ENCODE measurements around the gene MYO7B.

MYO7B gene

DNA sequence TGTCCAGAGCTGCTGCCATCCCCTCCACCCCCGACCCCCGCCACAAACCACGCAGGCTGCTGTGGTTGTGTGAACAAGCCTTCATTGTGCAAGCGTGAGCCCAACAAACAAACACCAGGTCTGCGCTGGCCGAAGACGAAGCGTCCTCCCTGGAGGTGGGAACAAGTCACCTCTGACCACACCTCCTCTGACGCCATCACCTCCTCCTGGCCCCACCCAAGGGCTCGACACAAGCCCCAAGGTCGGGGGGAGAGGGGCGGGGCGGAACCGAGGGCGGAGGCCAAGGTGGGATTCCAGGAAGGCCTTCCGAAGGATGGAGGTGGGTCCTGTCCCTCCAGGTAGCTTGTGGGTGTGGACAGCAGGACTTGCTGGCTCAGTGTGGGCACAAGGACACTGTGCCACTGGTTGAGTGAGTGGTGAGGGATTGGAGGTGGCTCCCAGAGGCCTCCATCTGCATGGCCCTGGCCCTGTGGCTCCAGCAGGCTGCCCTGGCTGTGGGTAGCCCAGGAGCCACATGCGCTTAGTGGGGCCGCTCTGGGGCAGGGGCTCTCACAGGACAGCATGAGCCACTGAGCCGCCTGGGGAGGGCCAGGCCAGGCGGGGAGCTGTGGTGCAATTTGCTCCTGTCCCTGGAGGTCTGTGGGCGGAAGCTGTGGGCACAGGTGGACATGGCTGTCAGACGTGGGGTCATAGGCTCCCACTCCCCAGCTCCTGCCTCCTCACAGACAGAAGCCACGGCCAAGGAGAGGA is 103.1 kb downstream of the MYO7B start:
- 83% methylated on average over 19 of the region's 23 CpGs for WGBS (ENCODE audit: insufficient coverage)
- no peak for DNase-seq
- H3K4me1 ChIP-seq (ENCODE audit: control extremely low read depth in 1 of 4, control insufficient read depth in 4 of 4, insufficient read depth in 4 of 4, low read length in 3 of 4) = peaks cover 0 to 62% (median 40%) of the 10 kb centered on the region in 4 experiments
- H3K27me3 ChIP-seq (replicated peaks in 2 of 5; ENCODE audit: control insufficient read depth in 4 of 5, insufficient read depth in 5 of 5, low read length in 4 of 5) = no peaks in the 10 kb centered on the region
- no peak overlapping the region for H3K4me3 ChIP-seq (ENCODE audit: control insufficient read depth in 1 of 7, extremely low read depth in 1 of 7, insufficient read depth in 4 of 7, low read depth in 2 of 7, low read length in 6 of 7)
- ChIA-PET POLR2A (interaction anchor here (0.7 kb wide), 1 partner anchor 13 kb away, joined by 3 read pairs; no protein-coding TSS in a partner anchor), CTCF (interaction anchor here (0.7 to 3.4 kb wide), 4 partner anchors 11 to 57 kb away, joined by 3 to 12 read pairs (median 4); no protein-coding TSS in a partner anchor)
- H3K27ac ChIP-seq (ENCODE audit: insufficient read depth in 1 of 2, low read depth in 1 of 2, low read length in 2 of 2, poor library complexity in 1 of 2, severe bottlenecking in 2 of 2) = no peak overlapping the region
- H3K36me3 ChIP-seq (ENCODE audit: control insufficient read depth in 4 of 4, insufficient read depth in 4 of 4, low read length in 3 of 4) = no peaks in the 10 kb centered on the region
- no peaks in the 10 kb centered on the region for H3K9me3 ChIP-seq (ENCODE audit: control extremely low read depth in 1 of 5, control insufficient read depth in 4 of 5, insufficient read depth in 2 of 5, low read depth in 1 of 5, low read length in 4 of 5)

GRCh38 chr2:127639111-127639474 is 103.6 kb downstream of the MYO7B start:
- no peak overlapping the region for H3K4me3 ChIP-seq (ENCODE audit: control insufficient read depth in 1 of 7, extremely low read depth in 1 of 7, insufficient read depth in 4 of 7, low read depth in 2 of 7, low read length in 6 of 7)
- DNase-seq = no peak
- 97% methylated on average over 9 of the region's 13 CpGs for WGBS (ENCODE audit: insufficient coverage)
- no peaks in the 10 kb centered on the region for H3K36me3 ChIP-seq (ENCODE audit: control insufficient read depth in 4 of 4, insufficient read depth in 4 of 4, low read length in 3 of 4)
- H3K27me3 ChIP-seq (replicated peaks in 2 of 5; ENCODE audit: control insufficient read depth in 4 of 5, insufficient read depth in 5 of 5, low read length in 4 of 5) = no peaks in the 10 kb centered on the region
- peaks cover 0 to 58% (median 38%) of the 10 kb centered on the region in 4 experiments for H3K4me1 ChIP-seq (ENCODE audit: control extremely low read depth in 1 of 4, control insufficient read depth in 4 of 4, insufficient read depth in 4 of 4, low read length in 3 of 4)
- ChIA-PET POLR2A (interaction anchor here (0.7 kb wide), 1 partner anchor 14 kb away, joined by 3 read pairs; no protein-coding TSS in a partner anchor), CTCF (interaction anchor here (0.7 to 3.4 kb wide), 4 partner anchors 11 to 57 kb away, joined by 3 to 12 read pairs (median 4); no protein-coding TSS in a partner anchor)
- no peaks in the 10 kb centered on the region for H3K9me3 ChIP-seq (ENCODE audit: control extremely low read depth in 1 of 5, control insufficient read depth in 4 of 5, insufficient read depth in 2 of 5, low read depth in 1 of 5, low read length in 4 of 5)
- no peak overlapping the region for H3K27ac ChIP-seq (ENCODE audit: insufficient read depth in 1 of 2, low read depth in 1 of 2, low read length in 2 of 2, poor library complexity in 1 of 2, severe bottlenecking in 2 of 2)

- Histone ChIP-seq H3K27me3 (replicated peaks in 2 of 5; ENCODE audit: control insufficient read depth in 4 of 5, insufficient read depth in 5 of 5, low read length in 4 of 5) (no peaks in the 10 kb centered on the region), H3K27ac (ENCODE audit: insufficient read depth in 1 of 2, low read depth in 1 of 2, low read length in 2 of 2, poor library complexity in 1 of 2, severe bottlenecking in 2 of 2) (no peak overlapping the region), H3K36me3 (ENCODE audit: control insufficient read depth in 4 of 4, insufficient read depth in 4 of 4, low read length in 3 of 4) (no peaks in the 10 kb centered on the region), H3K4me1 (ENCODE audit: control extremely low read depth in 1 of 4, control insufficient read depth in 4 of 4, insufficient read depth in 4 of 4, low read length in 3 of 4) (peaks cover 0 to 58% (median 38%) of the 10 kb centered on the region in 4 experiments), H3K9me3 (ENCODE audit: control extremely low read depth in 1 of 5, control insufficient read depth in 4 of 5, insufficient read depth in 2 of 5, low read depth in 1 of 5, low read length in 4 of 5) (no peaks in the 10 kb centered on the region), H3K4me3 (ENCODE audit: control insufficient read depth in 1 of 7, extremely low read depth in 1 of 7, insufficient read depth in 4 of 7, low read depth in 2 of 7, low read length in 6 of 7) (no peak overlapping the region)
- ChIA-PET POLR2A (no interaction called here), CTCF (interaction anchor here (1.1 to 3.4 kb wide), 6 partner anchors 8 to 55 kb away, joined by 3 to 12 read pairs (median 4); no protein-coding TSS in a partner anchor)
- 94% methylated on average over 21 of the region's 25 CpGs for WGBS (ENCODE audit: insufficient coverage)
- DNase-seq = no peak
Observed at GRCh38 chr2:127640082-127641072, 104.9 kb downstream of the MYO7B start.

GRCh38 chr2:127641133-127641532 is 105.7 kb downstream of the MYO7B start:
- CTCF ChIA-PET = interaction anchor here (1.0 to 2.4 kb wide), 4 partner anchors 9 to 51 kb away, joined by 3 to 5 read pairs (median 3); no protein-coding TSS in a partner anchor
- POLR2A ChIA-PET = no interaction called here
- H3K4me1 ChIP-seq (ENCODE audit: control extremely low read depth in 1 of 4, control insufficient read depth in 4 of 4, insufficient read depth in 4 of 4, low read length in 3 of 4) = peaks cover 0 to 58% (median 39%) of the 10 kb centered on the region in 4 experiments
- DNase-seq = no peak
- no peaks in the 10 kb centered on the region for H3K9me3 ChIP-seq (ENCODE audit: control extremely low read depth in 1 of 5, control insufficient read depth in 4 of 5, insufficient read depth in 2 of 5, low read depth in 1 of 5, low read length in 4 of 5)
- H3K4me3 ChIP-seq (ENCODE audit: control insufficient read depth in 1 of 7, extremely low read depth in 1 of 7, insufficient read depth in 4 of 7, low read depth in 2 of 7, low read length in 6 of 7) = no peak overlapping the region
- H3K27me3 ChIP-seq (replicated peaks in 2 of 5; ENCODE audit: control insufficient read depth in 4 of 5, insufficient read depth in 5 of 5, low read length in 4 of 5) = no peaks in the 10 kb centered on the region
- 96% methylated on average over 4 of the region's 6 CpGs for WGBS (ENCODE audit: insufficient coverage)
- no peak overlapping the region for H3K27ac ChIP-seq (ENCODE audit: insufficient read depth in 1 of 2, low read depth in 1 of 2, low read length in 2 of 2, poor library complexity in 1 of 2, severe bottlenecking in 2 of 2)
- no peaks in the 10 kb centered on the region for H3K36me3 ChIP-seq (ENCODE audit: control insufficient read depth in 4 of 4, insufficient read depth in 4 of 4, low read length in 3 of 4)

- DNase-seq = peak; percentile 16 to 74 (median 68)
- 29% methylated on average over 20 of the region's 25 CpGs for WGBS (ENCODE audit: insufficient coverage)
- CTCF ChIA-PET = interaction anchor here (1.0 to 2.4 kb wide), 3 partner anchors 8 to 11 kb away, joined by 3 to 5 read pairs (median 3); no protein-coding TSS in a partner anchor
- Histone ChIP-seq H3K4me1 (ENCODE audit: control extremely low read depth in 1 of 4, control insufficient read depth in 4 of 4, insufficient read depth in 4 of 4, low read length in 3 of 4) (peaks cover 0 to 58% (median 44%) of the 10 kb centered on the region in 4 experiments), H3K4me3 (ENCODE audit: control insufficient read depth in 1 of 7, extremely low read depth in 1 of 7, insufficient read depth in 4 of 7, low read depth in 2 of 7, low read length in 6 of 7) (peak overlapping the region in 2 of 7 experiments; percentile 22 to 42), H3K9me3 (ENCODE audit: control extremely low read depth in 1 of 5, control insufficient read depth in 4 of 5, insufficient read depth in 2 of 5, low read depth in 1 of 5, low read length in 4 of 5) (no peaks in the 10 kb centered on the region), H3K36me3 (ENCODE audit: control insufficient read depth in 4 of 4, insufficient read depth in 4 of 4, low read length in 3 of 4) (no peaks in the 10 kb centered on the region), H3K27ac (ENCODE audit: insufficient read depth in 1 of 2, low read depth in 1 of 2, low read length in 2 of 2, poor library complexity in 1 of 2, severe bottlenecking in 2 of 2) (no peak overlapping the region), H3K27me3 (replicated peaks in 2 of 5; ENCODE audit: control insufficient read depth in 4 of 5, insufficient read depth in 5 of 5, low read length in 4 of 5) (no peaks in the 10 kb centered on the region)
- POLR2A ChIA-PET = no interaction called here
Observed at GRCh38 chr2:127641846-127642507, 106.5 kb downstream of the MYO7B start.

DNA sequence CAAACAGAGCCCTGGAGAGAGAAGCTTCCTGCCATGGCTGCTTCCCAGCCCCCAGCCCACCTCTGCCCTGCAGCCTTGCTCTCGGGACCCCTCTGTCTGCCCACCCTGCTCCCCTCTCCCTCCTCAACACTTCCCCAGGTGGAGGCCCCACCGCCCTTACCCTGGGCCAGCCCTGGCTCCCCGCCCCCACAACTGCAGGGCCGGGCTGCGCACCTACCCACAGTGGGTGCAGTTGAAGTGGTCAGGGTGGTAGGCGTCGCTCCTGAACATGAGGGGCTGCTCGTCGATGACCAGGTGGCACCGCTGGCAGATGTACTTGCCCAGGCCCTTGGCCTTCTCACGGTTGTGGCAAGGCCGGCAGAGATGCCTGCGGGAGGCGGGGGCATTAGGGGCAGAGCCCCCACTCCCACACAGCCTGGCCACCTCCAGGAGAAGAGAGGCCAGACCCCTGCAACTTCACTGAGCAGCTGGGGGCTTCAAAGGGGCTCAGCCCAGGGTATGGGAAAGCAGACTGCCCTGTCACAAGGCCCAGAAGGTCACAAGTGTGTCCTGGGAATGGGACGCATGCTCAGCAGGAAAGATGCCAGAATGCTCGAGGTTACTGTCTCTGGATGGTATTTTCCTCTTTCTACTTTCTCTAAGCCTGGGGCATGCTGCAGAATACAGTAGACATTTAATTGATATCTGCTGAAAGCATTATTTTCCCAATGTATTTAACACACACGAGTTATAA is 107.4 kb downstream of the MYO7B start:
- Histone ChIP-seq H3K9me3 (ENCODE audit: control extremely low read depth in 1 of 5, control insufficient read depth in 4 of 5, insufficient read depth in 2 of 5, low read depth in 1 of 5, low read length in 4 of 5) (no peaks in the 10 kb centered on the region), H3K27ac (ENCODE audit: insufficient read depth in 1 of 2, low read depth in 1 of 2, low read length in 2 of 2, poor library complexity in 1 of 2, severe bottlenecking in 2 of 2) (no peak overlapping the region), H3K4me3 (ENCODE audit: control insufficient read depth in 1 of 7, extremely low read depth in 1 of 7, insufficient read depth in 4 of 7, low read depth in 2 of 7, low read length in 6 of 7) (no peak overlapping the region), H3K27me3 (replicated peaks in 2 of 5; ENCODE audit: control insufficient read depth in 4 of 5, insufficient read depth in 5 of 5, low read length in 4 of 5) (no peaks in the 10 kb centered on the region), H3K4me1 (ENCODE audit: control extremely low read depth in 1 of 4, control insufficient read depth in 4 of 4, insufficient read depth in 4 of 4, low read length in 3 of 4) (peaks cover 0 to 50% (median 40%) of the 10 kb centered on the region in 4 experiments), H3K36me3 (ENCODE audit: control insufficient read depth in 4 of 4, insufficient read depth in 4 of 4, low read length in 3 of 4) (no peaks in the 10 kb centered on the region)
- DNase-seq = no peak
- ChIA-PET CTCF (interaction anchor here (1.1 to 1.6 kb wide), 2 partner anchors 9 to 52 kb away, joined by 3 read pairs; no protein-coding TSS in a partner anchor), POLR2A (no interaction called here)
- 92% methylated on average over 16 of the region's 17 CpGs for WGBS (ENCODE audit: insufficient coverage)

Data from common myeloid progenitor, CD34-positive (primary cell).